Umbilical cord (tissue), 2 donors: ENCODE results near the gene SUGCT. TPM values are rescaled to one million over a fixed set of nuclear protein-coding genes. Genes with fewer than 3 reads are reported as not detected.

Experiments
- DNase-seq: peaks from one replicate; pipeline ENCODE4 v3.0.0-alpha.2; 2015; ENCODE audit warnings: low spot score
- total RNA-seq: library from RNA; depleted of rRNA; stranded (reverse); fragments of >200 nt; gene quantifications from one replicate; pipeline ENCODE4 v1.2.3, GENCODE V29; 2014; ENCODE audit warnings: low replicate concordance; ENCODE audit not compliant: insufficient read depth

Gene SUGCT
- total RNA-seq, 1 donor from 2014 or later, result 33.5 TPM

- DNase-seq, result no peak
Observed at GRCh38 chr7:40811666-40812065, 676.9 kb downstream of the SUGCT start.

- DNase-seq, result no peak
Observed at GRCh38 chr7:40815022-40815421, 680.2 kb downstream of the SUGCT start.

GRCh38 chr7:40815512-40815911 is 680.7 kb downstream of the SUGCT start:
- no peak for DNase-seq

- DNase-seq, result no peak
Observed at GRCh38 chr7:40822861-40823260, 688.1 kb downstream of the SUGCT start.

- DNase-seq, result no peak
Observed at GRCh38 chr7:40824461-40824860, 689.7 kb downstream of the SUGCT start.

GRCh38 chr7:40826411-40827221 is 691.8 kb downstream of the SUGCT start:
- DNase-seq, result peak; percentile 36

- no peak for DNase-seq
Observed at GRCh38 chr7:40827222-40828085, 692.6 kb downstream of the SUGCT start.

GRCh38 chr7:40828686-40829600 is 694.1 kb downstream of the SUGCT start:
- no peak for DNase-seq

- no peak for DNase-seq
Observed at GRCh38 chr7:40833191-40833887, 698.5 kb downstream of the SUGCT start.

GRCh38 chr7:40833888-40834234 is 699.1 kb downstream of the SUGCT start:
- DNase-seq, result no peak

- DNase-seq, result no peak
Observed at GRCh38 chr7:40836218-40836617, 701.4 kb downstream of the SUGCT start.

GRCh38 chr7:40839881-40840280 is 705.1 kb downstream of the SUGCT start:
- no peak for DNase-seq

GRCh38 chr7:40840990-40841389 is 706.2 kb downstream of the SUGCT start:
- DNase-seq, result no peak

- DNase-seq, result no peak
Observed at GRCh38 chr7:40842641-40843040, 707.8 kb downstream of the SUGCT start.

- no peak for DNase-seq
Observed at GRCh38 chr7:40843338-40843985, 708.7 kb downstream of the SUGCT start.

GRCh38 chr7:40845943-40846342 is 711.1 kb downstream of the SUGCT start:
- DNase-seq, result no peak

GRCh38 chr7:40847921-40848320 is 713.1 kb downstream of the SUGCT start:
- DNase-seq, result no peak

GRCh38 chr7:40848541-40849221 is 713.9 kb downstream of the SUGCT start:
- peak; percentile 19 for DNase-seq

GRCh38 chr7:40850017-40850416 is 715.2 kb downstream of the SUGCT start:
- DNase-seq, result no peak

- DNase-seq, result no peak
Observed at GRCh38 chr7:40851001-40851400, 716.2 kb downstream of the SUGCT start.
